Neutrophil (primary cell): ENCODE data around the gene PES1.
"Not testable (repeated sequence)": the region's sequence is repeated elsewhere in the genome, so short reads cannot be mapped to it uniquely, and the experiment has no call there.

Experiments used
- H3K27ac ChIP-seq: fragments of 200-600 bp; sonication (generic); 2 replicates; pipeline ENCODE4 v1.5.1; 2016; ENCODE audit warnings: mild to moderate bottlenecking, moderate library complexity
- H3K27me3 ChIP-seq: fragments of 200-600 bp; sonication (generic); 2 replicates; pipeline ENCODE4 v1.6.0; 2016; ENCODE audit warnings: mild to moderate bottlenecking
- H3K36me3 ChIP-seq: fragments of 200-600 bp; sonication (generic); 2 replicates; pipeline ENCODE4 v1.5.1; 2017
- H3K4me1 ChIP-seq, 2 experiments: fragments of 200-600 bp in 1 of 2; sonication (generic) in 1 of 2; 1 replicate in 1 of 2; 2 replicates in 1 of 2; pipeline versions ENCODE4 v1.5.1 to v1.6.1; 2013 to 2016; ENCODE audit warnings: low read depth in 1 of 2, low read length in 1 of 2, mild to moderate bottlenecking in 1 of 2, moderate library complexity in 1 of 2; ENCODE audit not compliant: control insufficient read depth in 1 of 2, insufficient read depth in 1 of 2
- H3K4me3 ChIP-seq, 2 experiments: fragments of 200-600 bp in 1 of 2; sonication (generic) in 1 of 2; 1 replicate in 1 of 2; 2 replicates in 1 of 2; pipeline ENCODE4 v1.5.1; 2013 to 2016; ENCODE audit warnings: low read depth in 1 of 2, low read length in 1 of 2, mild to moderate bottlenecking in 1 of 2, moderate library complexity in 1 of 2
- H3K9me3 ChIP-seq: fragments of 200-600 bp; sonication (generic); 2 replicates; pipeline ENCODE4 v1.5.1; 2016
- TF ChIP-seq, protein P1 (sequence below): fragments of 200-600 bp; sonication (generic); IDR thresholded peaks from 2 replicates; pipeline ENCODE4 v1.5.1; 2016; ENCODE audit warnings: antibody characterized with exemption

The PES1 gene

DNA sequence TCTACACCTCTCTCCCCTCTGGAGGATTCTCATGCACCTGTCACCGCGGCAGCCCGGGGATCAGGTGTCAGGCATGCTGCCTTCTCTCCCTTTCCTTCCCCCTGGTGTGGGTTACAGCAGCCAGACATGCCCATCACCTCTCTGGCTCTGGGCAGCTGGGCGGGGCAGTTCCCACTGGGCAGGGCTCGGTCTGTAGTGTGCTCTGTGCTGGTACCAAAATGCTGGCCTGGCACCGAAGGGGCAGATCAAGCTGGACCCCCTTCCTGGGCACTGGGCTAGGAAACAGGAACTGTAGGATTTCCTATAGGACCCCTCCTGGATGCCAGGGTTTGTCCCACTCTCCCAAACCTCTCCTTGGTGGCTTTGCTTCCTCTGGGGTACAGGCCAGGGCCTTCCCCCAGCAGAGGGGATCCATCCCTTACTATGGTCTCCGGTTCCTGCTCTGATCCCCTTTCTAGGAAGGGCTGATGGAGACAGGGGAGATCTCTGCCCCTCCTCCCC lies 18.1 kb downstream of the PES1 start:
- TF ChIP-seq, protein P1, sequence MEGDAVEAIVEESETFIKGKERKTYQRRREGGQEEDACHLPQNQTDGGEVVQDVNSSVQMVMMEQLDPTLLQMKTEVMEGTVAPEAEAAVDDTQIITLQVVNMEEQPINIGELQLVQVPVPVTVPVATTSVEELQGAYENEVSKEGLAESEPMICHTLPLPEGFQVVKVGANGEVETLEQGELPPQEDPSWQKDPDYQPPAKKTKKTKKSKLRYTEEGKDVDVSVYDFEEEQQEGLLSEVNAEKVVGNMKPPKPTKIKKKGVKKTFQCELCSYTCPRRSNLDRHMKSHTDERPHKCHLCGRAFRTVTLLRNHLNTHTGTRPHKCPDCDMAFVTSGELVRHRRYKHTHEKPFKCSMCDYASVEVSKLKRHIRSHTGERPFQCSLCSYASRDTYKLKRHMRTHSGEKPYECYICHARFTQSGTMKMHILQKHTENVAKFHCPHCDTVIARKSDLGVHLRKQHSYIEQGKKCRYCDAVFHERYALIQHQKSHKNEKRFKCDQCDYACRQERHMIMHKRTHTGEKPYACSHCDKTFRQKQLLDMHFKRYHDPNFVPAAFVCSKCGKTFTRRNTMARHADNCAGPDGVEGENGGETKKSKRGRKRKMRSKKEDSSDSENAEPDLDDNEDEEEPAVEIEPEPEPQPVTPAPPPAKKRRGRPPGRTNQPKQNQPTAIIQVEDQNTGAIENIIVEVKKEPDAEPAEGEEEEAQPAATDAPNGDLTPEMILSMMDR = no peak
- Histone ChIP-seq H3K36me3 (peaks cover 34% of the 10 kb centered on the region), H3K4me1 (no peaks in the 10 kb centered on the region), H3K27me3 (peaks cover 43% of the 10 kb centered on the region), H3K4me3 (no peak overlapping the region), H3K9me3 (no peaks in the 10 kb centered on the region), H3K27ac (no peak overlapping the region)

DNA sequence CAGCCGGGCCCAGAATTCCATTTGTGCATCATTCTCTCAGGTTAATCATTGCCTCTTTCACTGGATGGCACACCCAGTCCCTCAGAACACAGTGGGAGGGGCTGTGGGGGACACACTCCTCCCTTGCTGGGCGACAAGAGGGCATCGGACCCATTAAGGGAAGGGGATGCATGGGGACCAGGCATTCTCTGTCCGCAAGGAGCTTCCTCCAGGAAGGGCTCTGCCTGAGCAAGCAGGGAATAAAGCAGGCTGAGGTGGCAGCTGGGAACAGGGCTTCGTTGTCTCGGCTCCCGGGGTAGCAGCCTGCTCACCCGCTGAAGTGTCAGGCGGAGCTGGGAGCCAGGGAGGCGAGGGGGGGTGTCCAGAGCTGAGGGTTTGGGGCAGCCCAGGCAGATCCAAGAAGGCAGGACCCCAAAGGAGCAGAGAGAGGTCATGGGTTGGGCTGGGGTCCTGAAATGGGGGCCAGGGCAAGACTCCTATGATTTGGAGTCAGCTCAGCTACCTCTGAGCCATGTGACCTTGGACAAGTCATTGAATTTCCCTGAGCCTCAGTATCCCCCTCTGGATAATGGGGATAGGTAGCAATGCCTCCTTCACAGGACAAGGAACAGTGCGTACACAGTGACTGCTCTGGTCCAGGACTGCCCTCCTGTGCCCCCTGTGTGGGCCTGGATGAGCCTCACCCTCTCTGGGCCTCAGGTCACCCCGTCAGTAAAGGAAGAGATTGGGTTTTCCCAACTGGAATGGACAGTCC lies 18.7 kb downstream of the PES1 start:
- H3K4me1 ChIP-seq = no peaks in the 10 kb centered on the region
- no peak overlapping the region for H3K4me3 ChIP-seq
- H3K27ac ChIP-seq = no peak overlapping the region
- H3K9me3 ChIP-seq = no peaks in the 10 kb centered on the region
- peaks cover 43% of the 10 kb centered on the region for H3K27me3 ChIP-seq
- peaks cover 28% of the 10 kb centered on the region for H3K36me3 ChIP-seq
- TF ChIP-seq, protein P1 = no peak

DNA sequence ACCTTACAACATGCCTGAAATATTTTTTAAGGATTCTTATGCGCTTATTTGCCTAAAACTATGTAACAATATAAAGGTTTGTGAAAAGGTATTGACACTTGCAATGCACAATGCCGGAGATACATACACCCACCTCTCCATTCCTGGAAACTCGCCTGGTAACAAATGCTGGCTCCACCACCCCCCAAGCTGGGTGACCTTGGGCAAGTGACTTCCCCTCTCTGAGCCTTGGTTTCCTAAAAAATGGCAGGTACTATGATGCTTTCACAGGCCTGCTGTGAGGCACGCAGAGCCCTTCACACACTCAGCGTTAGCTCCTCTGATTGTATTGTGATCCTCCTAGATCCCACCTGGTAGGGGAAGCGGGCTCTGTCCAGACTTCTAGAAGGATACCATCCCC lies 19.5 kb downstream of the PES1 start:
- TF ChIP-seq, protein P1 = no peak
- Histone ChIP-seq H3K9me3 (no peaks in the 10 kb centered on the region), H3K4me3 (no peak overlapping the region)

DNA sequence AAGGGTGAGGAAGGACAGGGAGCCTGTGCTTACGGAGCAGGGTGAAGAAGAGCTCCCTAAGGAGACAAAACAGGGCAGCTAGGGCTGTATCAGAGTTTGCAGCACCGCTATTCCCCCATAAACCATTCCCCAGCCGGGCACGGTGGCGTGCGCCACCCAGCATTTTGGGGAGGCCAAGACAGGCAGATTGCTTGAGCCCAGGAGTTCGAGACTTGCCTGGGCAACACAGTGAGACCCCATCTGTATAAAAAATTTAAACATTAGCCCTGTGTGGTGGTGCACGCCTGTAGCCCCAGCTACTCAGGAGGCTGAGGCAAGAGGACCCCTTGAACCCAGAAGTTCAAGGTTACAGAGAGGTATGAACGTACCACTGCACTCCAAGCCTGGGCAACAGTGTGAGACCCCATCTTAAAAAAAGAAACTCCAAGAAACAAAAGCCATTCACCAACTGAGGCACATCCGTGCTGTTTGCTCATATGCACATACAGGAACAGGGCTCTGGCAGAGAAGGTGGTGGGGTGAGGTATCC lies 22.0 kb downstream of the PES1 start:
- no peaks in the 10 kb centered on the region for H3K4me1 ChIP-seq
- H3K9me3 ChIP-seq = no peaks in the 10 kb centered on the region
- H3K27ac ChIP-seq = no peak overlapping the region
- no peak overlapping the region for H3K4me3 ChIP-seq
- H3K36me3 ChIP-seq = no peaks in the 10 kb centered on the region
- TF ChIP-seq, protein P1 = no peak
- peaks cover 36% of the 10 kb centered on the region for H3K27me3 ChIP-seq

More for the DNA sequence above, 19.5 kb downstream of the PES1 start:
- Histone ChIP-seq H3K27ac (no peak overlapping the region), H3K4me1 (no peaks in the 10 kb centered on the region), H3K36me3 (peaks cover 20% of the 10 kb centered on the region), H3K27me3 (peaks cover 43% of the 10 kb centered on the region)

DNA sequence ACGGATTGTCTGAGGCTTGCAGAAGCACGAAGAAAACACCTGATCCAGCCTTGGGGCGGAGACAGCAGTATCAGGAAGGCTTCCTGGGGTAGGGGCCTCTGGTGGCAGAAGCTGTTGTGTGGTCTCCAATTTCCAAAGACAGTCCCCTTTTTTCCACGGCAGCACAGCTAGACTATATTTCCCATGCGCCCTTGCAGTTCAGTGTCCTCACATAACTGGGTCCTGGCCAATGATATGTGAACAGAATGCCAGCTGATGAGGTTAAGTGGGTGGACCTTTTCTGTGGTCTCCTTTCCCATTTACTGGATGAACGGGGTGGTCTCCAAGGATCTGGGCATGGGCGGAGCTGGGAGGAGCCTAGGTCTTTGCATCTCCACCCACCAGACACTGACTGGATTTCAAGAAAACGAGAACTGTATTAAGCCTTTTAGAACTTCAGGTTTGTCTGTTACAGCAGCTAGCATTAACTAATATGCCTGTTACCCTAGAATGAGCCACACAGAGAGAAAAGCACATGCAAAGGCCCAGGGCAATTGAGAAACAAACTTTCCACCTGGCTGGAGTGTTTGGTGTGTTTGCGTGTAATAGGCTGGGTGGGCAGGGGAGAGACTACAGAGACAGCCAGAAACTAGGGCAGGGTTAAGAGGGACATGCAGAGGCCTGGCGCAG lies 23.4 kb downstream of the PES1 start:
- Histone ChIP-seq H3K4me1 (no peaks in the 10 kb centered on the region), H3K27ac (no peak overlapping the region), H3K27me3 (peaks cover 22% of the 10 kb centered on the region), H3K36me3 (no peaks in the 10 kb centered on the region), H3K9me3 (no peaks in the 10 kb centered on the region), H3K4me3 (no peak overlapping the region)
- TF ChIP-seq, protein P1 = no peak

DNA sequence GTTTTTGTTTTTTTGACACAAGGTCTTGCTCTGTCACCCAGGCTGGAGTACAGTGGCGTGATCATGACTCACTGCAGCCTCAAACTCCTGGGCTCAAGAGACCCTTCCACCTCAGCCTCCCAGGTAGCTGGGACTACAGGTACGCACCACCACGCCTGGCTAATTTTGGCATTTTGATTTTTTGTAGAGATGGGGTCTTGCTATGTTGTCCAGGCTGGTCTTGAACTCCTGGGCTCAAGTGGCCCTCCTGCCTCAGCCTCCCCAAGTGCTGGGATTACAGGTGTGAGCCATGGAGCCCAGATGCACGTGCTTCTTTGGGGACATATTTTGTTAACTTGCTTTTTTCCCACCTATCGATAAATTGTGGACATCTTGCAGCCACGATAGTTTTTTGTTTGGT lies 24.4 kb downstream of the PES1 start:
- H3K9me3 ChIP-seq, H3K4me1 ChIP-seq, H3K36me3 ChIP-seq, H3K27ac ChIP-seq, H3K4me3 ChIP-seq: not testable (repeated sequence)
- H3K27me3 ChIP-seq = peaks cover 12% of the 10 kb centered on the region
